Tibial artery (tissue), 4 donors: ENCODE results near the gene PFDN5.
A peak's percentile ranks its signal among the peaks of the same experiment; 100 is the strongest.

Experiments
- DNase-seq, 2 donors: peaks; one replicate each; pipeline ENCODE4 v3.0.0-alpha.2; 2019
- H3K27ac ChIP-seq, 2 donors: fragments of 200-600 bp; sonication (generic) in 1 of 2; 1 replicate in 1 of 2; 2 replicates in 1 of 2; pipeline ENCODE4 v1.5.1; 2018 to 2019; ENCODE audit warnings: mild to moderate bottlenecking in 1 of 2
- H3K27me3 ChIP-seq, 2 donors: fragments of 200-600 bp; sonication (generic) in 1 of 2; one replicate each; pipeline versions ENCODE4 v1.5.1 to v1.6.0; 2016 to 2019
- H3K36me3 ChIP-seq, 3 donors: fragments of 200-600 bp; sonication (generic) in 2 of 3; one replicate each; pipeline ENCODE4 v1.5.1; 2016 to 2019; ENCODE audit warnings: mild to moderate bottlenecking in 2 of 3
- H3K4me1 ChIP-seq, 4 donors: fragments of 200-600 bp; sonication (generic) in 2 of 4; 1 replicate in 3 of 4; 2 replicates in 1 of 4; pipeline ENCODE4 v1.5.1; 2016 to 2019
- H3K4me3 ChIP-seq, 2 donors: fragments of 200-600 bp; sonication (generic) in 1 of 2; 1 replicate in 1 of 2; 2 replicates in 1 of 2; pipeline ENCODE4 v1.5.1; 2018 to 2019; ENCODE audit warnings: mild to moderate bottlenecking in 2 of 2
- H3K9me3 ChIP-seq, 3 donors: fragments of 200-600 bp; sonication (generic) in 1 of 3; one replicate each; pipeline ENCODE4 v1.5.1; 2016 to 2019
- CTCF ChIP-seq, 2 experiments: fragments of 200-600 bp in 1 of 2; fragments of 450-650 bp in 1 of 2; IDR thresholded peaks; one replicate each; pipeline ENCODE4 v1.5.1; 2017 to 2019; ENCODE audit warnings: antibody characterized with exemption in 2 of 2, mild to moderate bottlenecking in 1 of 2, moderate library complexity in 1 of 2
- intact Hi-C: fragments of 100-400 bp; cut with DNase I; formaldehyde crosslinking; loops from one replicate; pipeline ENCODE4 v1.15.0; 2023; ENCODE audit warnings: low total_unique reads

Gene PFDN5

GRCh38 chr12:53344487-53344823, 49.1 kb downstream of the PFDN5 start:
- no peak for TF ChIP-seq CTCF (IDR thresholded peaks at IDR 0.05)
- Histone ChIP-seq H3K9me3 (no peaks in the 10 kb centered on the region), H3K4me1 (peaks cover 0 to 14% (median 12%) of the 10 kb centered on the region in 4 donors), H3K4me3 (peak overlapping the region; percentile 60 to 65), H3K27me3 (no peaks in the 10 kb centered on the region), H3K27ac (peak overlapping the region; percentile 73 to 82), H3K36me3 (no peaks in the 10 kb centered on the region)
- no peak for DNase-seq
- intact Hi-C loops, result loop anchor here (2.0 kb wide), 1 partner anchor 20 kb away; no protein-coding TSS in a partner anchor

GRCh38 chr12:53344824-53345485, 49.6 kb downstream of the PFDN5 start:
- Histone ChIP-seq H3K27me3 (no peaks in the 10 kb centered on the region), H3K4me3 (peak overlapping the region; percentile 60 to 65), H3K9me3 (no peaks in the 10 kb centered on the region), H3K27ac (peak overlapping the region; percentile 73 to 82), H3K4me1 (peaks cover 0 to 14% (median 12%) of the 10 kb centered on the region in 4 donors), H3K36me3 (no peaks in the 10 kb centered on the region)
- TF ChIP-seq CTCF (IDR thresholded peaks at IDR 0.05), result peak; percentile 76 to 77
- intact Hi-C loops, result loop anchor here (2.0 kb wide), 1 partner anchor 20 kb away; no protein-coding TSS in a partner anchor
- peak; percentile 74 to 84 for DNase-seq

- Histone ChIP-seq H3K4me3 (peak overlapping the region; percentile 60 to 65), H3K9me3 (no peaks in the 10 kb centered on the region), H3K36me3 (no peaks in the 10 kb centered on the region), H3K27me3 (no peaks in the 10 kb centered on the region), H3K27ac (peak overlapping the region; percentile 73 to 82), H3K4me1 (peaks cover 0 to 14% (median 12%) of the 10 kb centered on the region in 4 donors)
- DNase-seq, result no peak
- intact Hi-C loops, result loop anchor here (2.0 kb wide), 1 partner anchor 21 kb away; no protein-coding TSS in a partner anchor
- TF ChIP-seq CTCF (IDR thresholded peaks at IDR 0.05), result no peak
These were observed 50.3 kb downstream of the PFDN5 start for GRCh38 chr12:53345486-53346188.

GRCh38 chr12:53346491-53346890, 51.1 kb downstream of the PFDN5 start:
- intact Hi-C loops, result no loop called here
- no peak for DNase-seq
- no peak overlapping the region for H3K27ac ChIP-seq
- no peak for TF ChIP-seq CTCF (IDR thresholded peaks at IDR 0.05)
- H3K4me3 ChIP-seq, result no peak overlapping the region
- H3K9me3 ChIP-seq, result no peaks in the 10 kb centered on the region
- H3K4me1 ChIP-seq, result peaks cover 0 to 14% (median 12%) of the 10 kb centered on the region in 4 donors
- no peaks in the 10 kb centered on the region for H3K27me3 ChIP-seq
- H3K36me3 ChIP-seq, result no peaks in the 10 kb centered on the region

GRCh38 chr12:53347905-53348304, 52.6 kb downstream of the PFDN5 start:
- H3K27ac ChIP-seq, result no peak overlapping the region
- intact Hi-C loops, result no loop called here

More at GRCh38 chr12:53347905-53348304, 52.6 kb downstream of the PFDN5 start:
- no peak for DNase-seq
- Histone ChIP-seq H3K4me3 (no peak overlapping the region), H3K27me3 (no peaks in the 10 kb centered on the region), H3K9me3 (no peaks in the 10 kb centered on the region), H3K36me3 (no peaks in the 10 kb centered on the region), H3K4me1 (peaks cover 0 to 14% (median 12%) of the 10 kb centered on the region in 4 donors)
- no peak for TF ChIP-seq CTCF (IDR thresholded peaks at IDR 0.05)
